OCI-LY3 (cell line): Measurements from ENCODE around the gene ADGRD1.

Source experiments
- CTCF ChIP-seq: fragments of 200-600, 300-600 bp; sonication (generic); IDR thresholded peaks from 2 replicates; pipeline ENCODE4 v1.5.1; 2014; ENCODE audit warnings: antibody characterized with exemption, low read length, low read depth
- EZH2phosphoT487 ChIP-seq: fragments of 200-600 bp; shearing (Covaris generic); IDR thresholded peaks from 2 replicates; pipeline ENCODE4 v1.6.1; 2018; ENCODE audit warnings: antibody characterized with exemption, mixed run types, low read depth

GRCh38 chr12:130948751-130949150 is 5.0 kb upstream of the ADGRD1 start:
- TF ChIP-seq CTCF: no peak
- TF ChIP-seq EZH2phosphoT487: no peak
